Coronary artery (tissue), 2 donors: ENCODE measurements around the gene TSPAN3.

ENCODE experiments used
- DNase-seq: peaks from one replicate; pipeline ENCODE4 v3.0.0-alpha.2; 2017; ENCODE audit warnings: low spot score
- H3K27ac ChIP-seq, 2 donors: fragments of 200-600 bp; sonication (generic); one replicate each; pipeline ENCODE4 v1.5.1; 2016 to 2019
- H3K4me3 ChIP-seq: fragments of 200-600 bp; sonication (generic); 2 replicates; pipeline ENCODE4 v1.5.1; 2016; ENCODE audit warnings: mild to moderate bottlenecking, moderate library complexity
- CTCF ChIP-seq: fragments of 200-600 bp; sonication (generic); IDR thresholded peaks from one replicate; pipeline ENCODE4 v1.5.1; 2019; ENCODE audit warnings: antibody characterized with exemption

The TSPAN3 gene

DNA sequence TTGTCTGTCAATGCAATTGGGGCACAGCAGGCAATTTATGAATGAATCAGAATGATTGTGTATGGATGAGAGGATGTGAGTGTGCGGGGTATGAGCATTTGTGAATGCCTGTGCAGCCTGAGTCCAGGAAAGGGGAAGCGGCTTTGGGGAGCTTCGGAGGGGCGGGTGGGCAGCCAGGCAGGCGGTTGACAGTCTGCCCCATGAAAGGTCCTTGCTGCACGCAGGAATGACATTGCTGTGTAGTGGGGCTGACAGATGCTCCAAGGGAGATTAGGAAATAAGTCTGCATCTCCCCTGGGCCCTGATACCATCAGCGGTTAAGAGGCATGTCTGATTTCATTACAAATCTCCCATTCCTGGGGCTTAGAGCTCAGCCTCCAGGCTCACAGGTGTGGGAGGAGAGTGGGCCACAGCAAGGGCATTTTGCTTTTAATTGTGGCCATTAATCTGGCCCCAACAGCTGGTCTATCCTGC is 26.4 kb upstream of the TSPAN3 start:
- no peak for DNase-seq
- no peak for TF ChIP-seq CTCF
- Histone ChIP-seq H3K27ac (no peak overlapping the region), H3K4me3 (no peak overlapping the region)

GRCh38 chr15:77096541-77096940 is 25.6 kb upstream of the TSPAN3 start:
- no peak overlapping the region for H3K4me3 ChIP-seq
- no peak for DNase-seq
- no peak for TF ChIP-seq CTCF
- no peak overlapping the region for H3K27ac ChIP-seq

DNA sequence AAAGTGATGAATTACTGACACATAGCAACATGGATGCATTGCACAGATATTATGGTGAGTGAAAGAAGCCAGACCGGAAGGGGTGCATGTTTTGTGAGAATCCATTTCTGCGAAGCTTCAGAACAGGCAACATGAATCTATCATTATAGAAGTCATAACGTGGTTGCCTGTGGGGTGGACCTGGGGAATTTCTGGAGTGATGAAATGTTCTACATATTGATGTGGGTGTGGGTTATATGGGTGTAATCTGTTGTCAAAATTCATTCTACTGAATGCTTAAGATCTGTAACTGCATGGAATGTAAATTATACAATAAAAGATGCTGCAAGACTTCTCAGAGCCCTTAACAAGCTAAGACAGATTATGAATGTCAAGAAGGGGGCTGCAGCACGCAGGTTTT is 25.2 kb upstream of the TSPAN3 start:
- no peak overlapping the region for H3K4me3 ChIP-seq
- no peak overlapping the region for H3K27ac ChIP-seq
- DNase-seq, result no peak
- TF ChIP-seq CTCF, result no peak

DNA sequence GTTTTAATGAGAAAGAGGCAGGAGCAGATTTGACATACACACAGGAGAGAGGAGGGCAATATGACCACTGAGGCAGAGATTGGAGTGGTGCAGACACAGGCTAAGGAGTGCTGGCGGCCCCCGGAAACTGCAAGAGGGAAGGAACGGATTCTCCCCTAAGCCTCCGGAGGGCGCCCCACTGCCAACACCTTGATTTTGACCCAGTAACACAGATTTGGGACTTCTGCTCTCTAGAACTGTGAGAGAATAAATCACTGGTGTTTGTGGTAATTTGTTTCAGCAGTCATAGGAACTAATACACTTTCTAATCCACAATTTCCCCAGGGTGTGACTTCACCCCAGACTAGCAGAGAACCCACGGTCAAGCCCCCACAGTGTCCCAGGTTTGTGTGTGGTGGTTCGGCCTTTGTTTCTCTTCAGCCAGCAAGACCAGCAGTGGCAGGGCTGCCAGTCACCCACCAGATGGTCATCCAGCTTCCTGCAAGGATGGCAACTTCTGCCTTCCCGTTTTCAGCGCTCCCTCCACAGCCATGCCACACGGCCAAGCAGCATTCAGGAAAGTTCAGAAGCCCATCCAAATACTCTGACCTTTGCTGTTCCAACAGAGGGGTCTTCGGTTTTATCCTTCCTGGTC is 23.6 kb upstream of the TSPAN3 start:
- TF ChIP-seq CTCF, result no peak
- no peak for DNase-seq
- no peak overlapping the region for H3K4me3 ChIP-seq
- no peak overlapping the region for H3K27ac ChIP-seq

GRCh38 chr15:77093436-77093835 is 22.5 kb upstream of the TSPAN3 start:
- DNase-seq, result no peak
- Histone ChIP-seq H3K4me3 (no peak overlapping the region), H3K27ac (no peak overlapping the region)
- TF ChIP-seq CTCF, result no peak

GRCh38 chr15:77091097-77091496 is 20.2 kb upstream of the TSPAN3 start:
- no peak for TF ChIP-seq CTCF
- no peak overlapping the region for H3K4me3 ChIP-seq
- no peak for DNase-seq
- H3K27ac ChIP-seq, result no peak overlapping the region

DNA sequence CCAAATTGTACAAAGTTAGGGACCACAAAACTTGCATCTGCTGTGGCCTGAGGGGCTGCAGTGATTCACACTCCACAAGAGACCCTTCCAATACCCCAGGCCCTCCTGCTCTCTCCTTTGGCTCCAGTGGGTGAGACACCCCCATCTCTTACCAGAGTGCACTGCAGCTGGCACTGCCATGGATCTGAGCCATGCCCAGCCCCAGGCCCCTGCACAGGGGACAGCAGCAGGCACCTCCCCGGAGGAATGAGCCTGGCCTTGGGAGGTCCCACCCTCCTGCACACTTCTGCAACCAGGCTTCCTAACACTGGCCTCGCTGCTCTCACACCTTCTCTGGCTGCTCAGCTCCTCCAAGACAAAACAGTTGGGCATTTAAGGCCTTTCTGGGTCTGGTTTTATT is 16.3 kb upstream of the TSPAN3 start:
- Histone ChIP-seq H3K27ac (no peak overlapping the region), H3K4me3 (no peak overlapping the region)
- TF ChIP-seq CTCF, result no peak
- DNase-seq, result no peak
